CD4-positive, alpha-beta T cell treated with Interleukin-15 for 4 hours (primary cell): ENCODE data around the gene LSAMP.

Source experiments
- DNase-seq: peaks from one replicate; pipeline ENCODE4 v3.0.0-alpha.2; 2020; ENCODE audit warnings: low spot score

LSAMP gene

DNA sequence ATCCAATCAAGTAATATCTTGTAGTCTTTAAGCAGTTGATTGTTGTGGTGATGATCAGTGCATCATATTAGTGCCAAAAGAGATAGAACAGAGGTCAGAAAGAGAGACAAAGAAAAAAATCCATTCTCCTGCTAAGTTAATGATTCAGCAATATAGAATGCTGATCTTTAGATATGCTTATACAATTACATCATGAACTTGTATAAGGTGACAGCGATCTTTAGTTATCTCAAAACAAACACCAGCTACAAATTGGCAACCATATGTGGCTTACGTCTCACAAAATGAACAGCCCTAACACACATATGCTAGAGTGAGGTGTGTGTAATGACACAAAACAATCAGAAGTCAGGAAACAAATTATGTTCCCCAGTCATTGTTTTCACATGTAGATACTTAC, 12.5 kb downstream of the LSAMP start:
- no peak for DNase-seq

DNA sequence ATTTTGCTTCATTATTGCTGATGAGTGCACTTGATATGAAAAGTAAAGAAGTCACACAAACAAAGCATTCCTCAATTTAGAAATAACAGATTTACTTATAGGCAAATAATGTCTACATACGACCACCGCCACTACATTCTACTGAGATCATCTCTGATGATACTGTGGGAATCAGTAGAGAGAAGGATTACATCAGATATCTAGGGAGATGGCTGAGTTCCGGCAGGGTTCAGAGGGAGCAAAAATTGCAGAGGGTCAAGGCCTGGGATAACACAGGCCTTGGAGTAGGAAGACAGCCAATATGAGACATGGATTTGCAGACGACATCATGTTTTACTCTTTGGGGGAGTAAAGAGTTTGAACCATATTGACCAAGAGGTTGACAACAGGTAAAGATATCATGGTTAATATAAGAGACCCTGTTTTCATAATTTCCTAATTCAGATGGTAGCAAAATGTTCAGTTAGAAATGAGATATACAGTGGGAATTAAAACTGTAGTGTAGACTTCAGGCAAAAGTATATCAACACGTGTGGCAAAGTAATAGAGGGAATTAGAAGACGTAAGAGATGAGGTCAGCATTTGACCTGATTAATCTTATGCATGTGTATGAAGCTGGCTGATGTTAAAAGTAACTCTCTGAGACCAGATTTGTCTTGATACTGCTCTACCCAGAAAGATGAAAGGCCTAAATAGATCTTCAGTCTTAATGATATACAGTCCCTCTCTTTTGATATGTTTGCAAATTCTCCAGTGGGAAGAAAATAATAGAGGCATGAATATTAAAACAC, 15.6 kb downstream of the LSAMP start:
- DNase-seq = no peak

DNA sequence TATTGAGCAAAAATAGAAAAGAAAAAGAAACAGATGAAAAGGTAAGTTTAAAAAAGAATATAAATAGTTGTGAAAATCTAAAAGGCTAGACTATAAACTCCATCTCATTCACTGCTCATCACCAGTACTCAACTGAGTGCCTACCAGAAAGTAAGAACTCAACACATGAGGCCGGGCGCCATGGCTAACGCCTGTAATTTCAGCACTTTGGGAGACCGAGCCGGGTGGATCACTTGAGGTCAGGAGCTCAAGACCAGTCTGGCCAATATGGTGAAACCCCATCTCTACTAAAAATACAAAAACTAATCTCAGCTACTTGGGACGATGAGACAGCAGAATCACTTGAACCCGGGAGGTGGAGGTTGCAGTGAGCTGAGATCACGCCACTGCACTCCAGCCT, 19.3 kb downstream of the LSAMP start:
- DNase-seq = no peak

DNA sequence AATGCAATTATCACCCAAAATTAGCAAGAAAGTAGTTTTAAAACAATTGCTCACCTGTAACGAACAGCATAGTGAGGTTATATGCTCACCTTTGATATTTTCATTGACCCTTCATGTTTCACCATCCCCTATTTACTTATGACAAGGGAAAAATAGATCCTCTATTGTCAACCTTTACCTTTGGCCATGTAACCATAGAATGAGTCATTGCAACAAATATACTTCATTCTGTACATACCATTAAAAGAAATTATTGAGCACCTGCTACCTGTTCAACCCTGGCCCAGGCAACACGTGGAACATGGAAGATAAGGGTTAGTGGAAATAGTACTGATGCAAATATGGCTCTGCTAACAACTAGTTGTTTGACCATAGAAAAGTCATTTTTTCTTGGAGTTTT, 20.2 kb downstream of the LSAMP start:
- no peak for DNase-seq

DNA sequence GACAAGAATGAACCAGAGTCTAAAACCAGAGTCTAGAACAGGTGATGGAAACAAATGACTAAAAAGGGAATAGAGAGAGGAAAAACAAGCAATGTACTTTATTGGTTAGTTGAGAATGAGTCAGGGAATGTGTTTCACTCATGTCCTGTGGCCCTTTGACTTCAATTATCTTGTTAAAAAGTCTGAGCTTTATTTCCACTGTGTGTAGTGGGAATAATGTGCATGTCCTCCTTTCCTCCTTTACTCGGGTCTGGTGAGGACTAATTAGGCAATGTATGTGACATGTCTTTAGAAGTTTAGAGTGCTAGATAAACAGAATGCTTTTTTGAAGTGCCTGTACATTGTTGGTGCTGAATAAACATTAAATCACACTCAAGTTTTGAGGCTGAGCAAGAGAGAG, 21.3 kb downstream of the LSAMP start:
- no peak for DNase-seq

DNA sequence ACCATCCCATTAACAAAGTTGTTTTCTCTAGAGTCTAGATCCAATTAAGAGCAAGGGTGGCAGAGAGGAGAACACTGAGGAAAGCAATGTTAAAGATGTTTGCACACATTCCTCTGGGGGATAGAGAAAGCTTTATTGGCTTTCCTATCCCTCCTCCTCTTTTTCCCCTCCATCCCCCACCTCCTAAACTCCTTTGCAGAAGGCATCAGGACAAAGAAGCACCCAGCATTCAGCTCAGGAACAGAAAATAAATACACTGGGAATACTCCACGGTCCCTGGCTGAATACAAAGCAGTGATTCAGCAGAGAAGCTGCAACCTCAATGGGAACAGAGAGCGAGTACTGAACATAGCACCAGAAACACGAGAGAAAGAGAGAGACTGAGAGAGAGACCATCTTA, 21.9 kb downstream of the LSAMP start:
- no peak for DNase-seq

DNA sequence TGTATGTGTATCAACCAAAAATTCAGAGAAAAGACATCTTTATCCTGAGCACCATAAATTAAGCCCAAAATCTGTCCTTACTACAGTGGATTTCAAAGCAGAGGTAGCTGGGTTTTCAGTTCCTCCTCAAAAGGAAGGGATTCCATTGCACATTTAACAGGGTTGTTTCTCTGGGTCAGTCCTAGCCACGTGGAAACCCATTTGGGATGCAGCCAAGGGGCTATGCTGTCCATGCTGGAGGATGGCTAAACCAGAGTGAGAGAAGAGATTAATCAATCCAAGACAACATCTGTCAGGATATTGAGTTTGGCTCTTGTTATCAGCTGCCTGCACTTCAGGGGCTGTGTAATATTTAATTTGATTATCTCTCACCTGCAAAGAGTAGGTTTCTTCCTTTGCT, 28.1 kb downstream of the LSAMP start:
- no peak for DNase-seq

DNA sequence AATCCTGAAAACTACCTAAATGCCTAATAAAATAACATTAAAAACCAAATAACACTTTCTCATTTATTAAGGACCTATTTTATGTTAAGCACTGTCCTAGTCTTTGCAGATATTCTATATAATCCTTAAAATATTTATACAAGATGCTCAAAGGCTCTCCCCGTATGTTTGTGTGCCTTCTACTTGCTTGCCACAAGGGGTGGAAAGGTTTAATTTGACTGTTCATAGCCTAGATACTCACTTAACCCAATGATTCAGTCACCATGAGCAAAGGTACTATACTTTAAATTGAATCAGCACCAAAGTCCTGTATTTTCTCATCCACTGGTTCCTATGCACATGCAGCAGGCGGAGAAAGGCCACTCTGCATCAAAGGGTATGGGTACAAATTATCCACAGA, 32.0 kb downstream of the LSAMP start:
- DNase-seq = no peak

DNA sequence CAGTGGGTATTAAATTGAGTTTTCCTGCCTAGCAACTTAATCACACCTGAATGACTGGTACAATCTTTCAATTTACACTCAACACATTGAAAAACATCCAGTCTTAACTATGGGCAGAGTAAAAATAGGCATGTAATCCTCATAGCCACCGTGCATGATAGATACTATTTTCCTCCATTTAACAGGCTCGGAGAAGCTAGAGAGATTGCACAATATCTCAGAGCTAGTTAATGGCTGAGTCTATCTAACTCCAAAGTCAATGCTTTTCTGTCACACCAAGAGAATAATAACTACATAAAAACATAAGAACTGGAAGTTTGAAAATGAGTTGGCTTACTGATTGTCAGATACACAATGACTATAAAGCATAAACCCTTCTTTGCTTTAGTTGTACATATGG, 36.8 kb downstream of the LSAMP start:
- DNase-seq = no peak

DNA sequence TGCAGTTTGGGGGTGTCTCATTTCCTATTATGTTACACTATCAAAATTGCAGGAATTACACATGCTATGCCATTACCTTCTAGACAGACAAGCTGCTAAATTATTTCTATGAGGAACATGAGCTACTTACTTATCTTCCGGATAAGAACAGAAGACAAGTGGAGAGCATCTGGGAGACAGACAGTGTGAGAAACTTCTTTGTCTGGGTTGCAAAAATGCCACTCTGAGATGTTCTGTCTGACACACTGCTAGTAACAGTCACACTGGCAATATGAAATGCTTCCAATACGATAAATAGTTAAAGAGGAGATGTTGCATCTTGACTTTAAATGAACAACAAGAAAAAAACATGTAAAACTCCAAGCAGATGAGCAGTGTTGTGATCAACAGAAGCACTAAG, 40.1 kb downstream of the LSAMP start:
- no peak for DNase-seq

DNA sequence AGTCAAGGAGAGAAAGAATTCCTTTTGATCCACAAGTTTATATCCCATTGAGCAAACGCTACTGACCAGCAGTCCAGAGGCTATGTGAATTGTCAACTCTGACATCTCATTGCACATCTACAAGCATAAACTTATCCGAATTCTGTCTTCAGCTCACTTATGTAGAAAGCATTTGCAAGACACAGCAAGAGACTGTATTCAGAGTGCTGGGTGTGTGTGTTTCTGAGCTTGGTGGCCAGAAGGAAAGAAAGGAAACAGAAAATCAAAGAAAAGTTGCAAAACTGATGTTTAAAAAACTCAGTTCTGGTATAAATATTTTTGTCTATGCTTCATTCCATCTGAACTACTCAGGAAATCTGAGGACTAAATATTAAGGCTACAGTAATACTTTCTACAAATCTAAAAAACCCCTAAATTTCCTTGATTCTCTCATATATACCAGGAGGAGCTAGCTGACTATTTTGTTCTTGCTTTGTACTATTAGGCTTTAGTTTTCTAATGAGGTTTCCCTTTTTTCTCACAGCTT, 45.5 kb downstream of the LSAMP start:
- DNase-seq = no peak

DNA sequence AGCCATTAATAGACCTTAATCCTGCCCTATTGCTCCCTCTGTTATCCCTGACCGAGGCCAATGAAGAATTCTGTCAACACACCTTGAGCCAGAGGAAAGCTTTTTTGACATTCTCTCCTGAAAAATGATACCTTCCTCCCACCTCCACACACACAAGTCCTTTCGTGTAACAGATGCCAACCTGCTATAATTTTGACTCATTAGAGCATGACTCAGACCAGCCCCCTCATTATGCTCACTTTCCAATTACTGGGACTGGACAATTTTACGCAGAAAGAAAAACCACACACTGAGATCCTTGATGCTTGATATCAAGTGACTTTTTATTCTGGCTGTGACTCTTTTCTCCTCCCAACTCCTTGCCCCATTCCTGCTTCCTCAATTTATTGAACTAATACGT, 50.9 kb downstream of the LSAMP start:
- DNase-seq = no peak

DNA sequence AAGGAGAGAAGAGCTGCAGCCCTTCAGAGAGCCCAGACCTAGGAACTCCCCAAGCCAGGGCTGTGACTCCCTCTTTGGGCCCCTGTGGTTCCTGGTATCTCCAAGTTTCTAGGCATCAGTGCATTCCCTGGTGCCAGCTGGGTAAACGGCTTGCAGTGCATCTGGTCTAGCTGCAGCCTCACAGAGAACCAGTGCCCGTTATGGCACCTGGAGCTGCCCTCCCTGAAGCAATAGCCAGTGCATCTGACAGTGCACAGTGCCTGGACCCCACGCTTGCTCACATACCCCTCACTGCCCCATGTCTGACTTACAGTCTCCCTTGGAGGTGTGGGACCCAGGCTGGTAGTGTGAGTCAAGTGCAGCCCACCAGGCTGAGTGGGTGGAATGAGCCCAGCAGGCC, 52.1 kb downstream of the LSAMP start:
- no peak for DNase-seq

DNA sequence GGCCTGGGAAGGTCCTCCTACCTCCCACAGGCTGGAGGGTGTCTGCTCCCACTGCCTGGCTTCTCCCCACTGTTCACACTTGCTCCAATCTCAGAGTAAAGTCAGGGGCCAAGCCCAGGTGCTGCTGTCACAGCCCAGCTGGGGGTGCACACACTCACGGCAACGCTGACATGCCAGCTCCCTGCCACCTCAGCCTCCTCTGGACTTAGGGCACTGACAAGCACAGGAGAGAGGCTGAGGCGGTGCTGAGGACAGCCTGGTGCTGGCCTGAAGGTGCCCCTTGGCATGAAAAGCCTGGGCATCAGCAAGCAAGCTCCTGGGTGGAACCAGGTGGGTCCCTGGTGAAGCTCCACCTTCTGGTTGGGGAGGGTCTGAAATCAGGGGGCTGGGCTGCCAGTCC, 53.0 kb downstream of the LSAMP start:
- no peak for DNase-seq

DNA sequence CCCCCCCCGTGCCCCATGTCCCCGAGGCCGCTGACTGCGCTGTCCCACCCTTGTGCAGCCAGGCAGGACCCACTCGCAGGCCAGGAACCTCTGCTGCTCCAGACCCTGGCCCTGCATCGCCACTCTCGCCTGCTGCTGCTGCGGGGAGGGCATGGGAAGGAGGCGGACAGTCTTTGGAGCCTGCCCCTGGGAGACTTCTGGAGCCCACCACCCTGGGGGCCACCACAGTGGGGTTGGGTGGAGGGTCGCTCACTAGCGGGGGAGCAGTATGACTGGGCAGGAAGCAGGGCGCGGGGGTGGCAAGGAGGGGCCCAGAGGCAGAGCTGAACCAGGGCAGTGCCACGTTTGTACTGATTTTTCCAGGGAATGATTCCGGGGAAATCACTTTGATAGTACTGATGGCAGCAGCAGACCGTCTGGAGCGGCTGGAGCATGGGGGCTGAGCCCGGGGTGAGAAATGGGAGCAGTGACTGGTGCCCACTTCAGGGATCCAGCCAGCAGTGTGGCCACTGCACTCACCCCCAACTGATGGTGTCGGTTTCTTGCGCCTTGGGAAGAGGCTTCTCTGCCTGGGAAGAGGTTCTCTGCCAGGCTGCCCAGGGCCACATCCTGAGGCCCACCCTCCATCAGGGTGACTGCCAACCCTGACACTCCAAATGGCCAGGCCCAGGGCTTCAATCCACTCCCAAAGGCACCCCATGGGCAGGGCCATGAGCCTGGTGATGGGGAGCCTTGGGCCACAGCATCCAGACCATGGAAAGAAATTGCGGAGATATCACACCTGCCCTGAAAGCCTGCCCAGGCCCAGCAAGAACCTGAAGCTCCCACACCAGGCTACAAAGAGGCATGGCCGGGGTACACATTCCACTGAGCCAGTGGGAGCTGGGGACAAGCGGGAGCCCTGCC, 53.7 kb downstream of the LSAMP start:
- no peak for DNase-seq

DNA sequence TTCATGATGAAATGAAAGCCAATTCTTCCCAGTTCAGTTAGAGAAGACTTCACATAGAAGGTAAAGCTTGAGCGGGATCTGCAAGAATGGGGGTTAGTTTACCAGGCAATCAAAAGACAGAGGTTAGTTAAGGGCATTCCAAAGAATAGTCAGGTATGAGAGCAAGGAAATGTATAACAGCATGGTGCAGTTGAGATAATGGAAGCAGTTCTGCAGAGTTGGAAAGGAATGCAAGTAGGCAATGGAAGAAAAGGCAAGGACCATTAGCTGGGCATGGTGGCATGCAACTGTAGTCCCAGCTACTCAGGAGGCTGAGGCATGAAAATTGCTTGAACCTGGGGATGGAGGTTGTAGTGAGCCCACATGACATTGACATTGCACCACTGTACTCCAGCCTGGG, 55.0 kb downstream of the LSAMP start:
- no peak for DNase-seq

DNA sequence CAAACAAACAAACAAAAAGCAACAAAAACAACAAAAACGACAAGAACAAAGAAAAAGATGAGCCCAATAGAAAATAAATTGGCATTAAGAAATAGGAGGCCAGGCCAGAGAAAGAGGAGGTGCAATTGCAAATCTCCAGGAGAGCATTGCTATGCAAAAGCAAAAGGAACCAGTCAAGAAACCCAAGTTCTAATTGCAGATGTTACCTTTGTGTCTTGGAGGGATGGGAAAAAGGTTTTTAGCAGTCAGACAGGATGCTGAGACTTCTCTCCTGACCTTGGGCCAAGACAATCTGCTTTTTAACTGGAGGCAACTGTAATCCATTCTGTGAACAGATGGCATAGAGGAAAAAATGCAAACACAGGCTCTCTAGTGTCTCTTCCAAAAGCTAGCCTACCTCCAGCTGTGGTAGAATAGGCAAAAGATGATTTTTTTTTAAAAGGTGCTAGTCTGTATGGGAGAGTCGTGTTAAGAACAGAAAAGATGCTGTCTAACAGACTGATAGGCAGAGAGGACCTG, 56.4 kb downstream of the LSAMP start:
- no peak for DNase-seq

DNA sequence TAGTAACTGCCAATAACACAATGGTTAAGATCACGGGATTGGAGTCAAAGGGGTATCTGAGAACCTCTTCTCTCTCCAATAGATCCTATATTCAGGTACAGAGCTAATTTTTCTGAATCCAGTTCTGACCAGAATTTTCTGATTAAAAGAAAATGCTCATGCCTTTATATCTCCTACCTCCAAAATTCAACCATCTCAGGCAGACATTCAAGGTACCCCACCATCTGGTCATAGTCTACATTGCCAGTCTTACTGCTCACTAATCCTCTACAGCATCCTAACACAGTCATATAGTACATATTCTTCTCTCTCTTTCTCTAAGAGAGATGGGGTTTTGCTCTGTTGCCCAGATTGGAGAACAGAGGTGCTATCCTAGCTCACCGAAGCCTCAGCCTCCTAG, 59.1 kb downstream of the LSAMP start:
- no peak for DNase-seq

DNA sequence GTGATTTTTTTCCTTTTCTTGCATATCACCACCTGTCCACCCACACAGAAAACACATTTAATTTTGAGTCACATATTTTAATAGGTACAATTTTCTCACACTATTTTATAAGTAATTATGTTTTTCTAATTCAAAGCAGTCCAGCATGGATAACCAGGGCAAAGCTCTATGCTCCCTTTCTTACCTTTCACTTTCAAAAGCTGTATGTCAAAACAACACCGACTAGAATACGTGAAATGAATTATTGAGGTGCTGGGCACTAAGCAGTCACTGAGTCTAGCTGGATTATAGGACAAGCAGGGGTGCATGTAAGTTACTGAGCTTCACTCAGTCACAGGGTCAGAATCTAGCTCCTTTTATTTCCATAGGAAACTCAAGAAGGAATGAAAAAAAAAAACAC, 60.6 kb downstream of the LSAMP start:
- no peak for DNase-seq

DNA sequence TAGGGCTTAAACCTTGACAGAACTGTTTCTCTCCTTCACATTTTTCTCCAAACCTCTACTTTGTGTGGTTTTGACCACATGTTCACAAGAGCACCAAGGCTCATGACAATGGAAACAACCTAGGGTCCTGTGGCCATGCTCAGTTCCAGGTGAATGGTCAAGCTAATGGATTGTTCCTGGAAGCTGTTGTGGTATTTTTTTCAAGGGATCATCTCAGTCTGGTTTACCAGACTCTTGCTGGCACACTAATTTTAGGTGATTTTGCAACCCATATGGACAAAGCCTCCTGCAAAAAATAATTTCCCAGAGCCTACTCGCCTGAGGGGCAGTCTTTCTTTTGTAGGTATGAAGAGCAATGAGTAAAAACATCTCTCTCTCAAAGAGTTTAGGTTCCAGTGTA, 67.2 kb downstream of the LSAMP start:
- no peak for DNase-seq

DNA sequence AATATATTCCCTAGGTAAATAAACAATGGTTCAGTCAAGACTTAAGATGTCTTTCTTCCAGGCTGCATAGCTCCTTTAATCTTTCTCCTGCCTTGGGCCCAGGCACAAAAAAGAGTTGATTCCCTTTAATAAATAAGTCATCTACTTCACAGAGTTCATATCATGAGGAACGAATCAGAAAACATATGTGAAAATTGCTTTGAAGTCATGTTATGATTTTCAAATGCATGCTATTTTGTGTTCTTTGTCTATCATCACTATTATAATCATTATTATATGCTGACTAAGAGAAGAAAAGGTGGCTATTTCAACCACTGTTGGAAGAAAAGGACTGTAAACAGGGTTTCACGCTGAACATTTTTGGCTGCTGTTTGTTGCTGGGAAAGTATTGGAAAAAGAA, 70.4 kb downstream of the LSAMP start:
- DNase-seq = no peak

DNA sequence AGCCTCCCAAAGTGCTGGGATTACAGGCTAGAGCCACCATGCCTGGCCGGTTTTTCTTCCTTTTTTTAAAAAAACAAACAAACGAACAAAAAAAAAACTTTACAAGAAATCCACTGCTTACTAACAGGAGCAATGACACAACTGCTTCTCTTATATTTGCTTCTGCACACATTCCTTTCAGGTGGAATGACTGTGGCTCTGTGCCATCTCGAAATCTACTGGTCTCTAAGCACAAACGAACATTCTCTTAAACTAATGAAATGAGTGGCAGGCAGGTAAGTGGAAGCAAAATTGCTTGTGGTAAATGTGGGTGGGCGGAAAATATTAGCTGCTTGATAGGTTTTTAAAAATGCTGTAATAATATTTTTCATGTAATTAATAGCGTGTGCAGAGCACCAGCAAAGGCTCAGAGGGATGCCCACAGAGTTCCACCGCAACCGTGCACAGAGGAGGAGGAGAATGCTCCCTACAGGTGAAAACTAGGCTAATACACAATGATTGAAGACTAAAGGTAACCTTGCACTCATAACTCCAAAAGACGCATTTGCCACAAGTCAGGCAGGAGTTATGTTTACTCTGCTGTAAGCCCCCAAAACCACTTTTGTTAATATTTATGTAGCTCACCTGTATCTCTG, 77.4 kb downstream of the LSAMP start:
- DNase-seq = no peak

DNA sequence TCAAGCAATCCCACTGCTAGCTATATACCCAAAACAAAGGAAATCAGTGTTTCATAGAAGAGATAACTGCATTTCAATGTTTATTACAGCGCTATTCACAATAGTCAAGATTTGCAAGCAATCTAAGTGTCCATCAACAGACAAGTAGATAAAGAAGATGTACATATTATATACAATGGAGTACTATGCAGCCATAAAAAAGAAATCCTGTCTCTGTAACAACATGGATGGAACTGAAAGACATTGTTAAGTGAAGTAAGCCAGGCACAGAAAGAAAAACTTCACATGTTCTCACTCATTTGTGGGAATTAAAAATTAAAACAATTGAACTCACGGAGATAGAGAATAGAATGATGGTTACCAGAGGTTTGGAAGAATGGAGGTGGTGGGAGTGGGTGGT, 89.2 kb downstream of the LSAMP start:
- DNase-seq = no peak
